HUES6 (cell line): ENCODE data around the gene NUP54.

ENCODE experiments used
- H3K27ac ChIP-seq: 2 replicates; pipeline ENCODE4 v1.7.0; 2013; ENCODE audit warnings: low read depth, mild to moderate bottlenecking, low read length, inconsistent platforms
- H3K27me3 ChIP-seq: 2 replicates; pipeline ENCODE4 v1.6.1; 2013; ENCODE audit warnings: low read length; ENCODE audit not compliant: control insufficient read depth, insufficient read depth
- H3K36me3 ChIP-seq: 2 replicates; pipeline ENCODE4 v1.6.1; 2013; ENCODE audit warnings: low read length; ENCODE audit not compliant: control insufficient read depth, insufficient read depth
- H3K4me1 ChIP-seq: 2 replicates; pipeline ENCODE4 v1.6.1; 2013; ENCODE audit warnings: low read length; ENCODE audit not compliant: control insufficient read depth, insufficient read depth
- H3K4me3 ChIP-seq: 2 replicates; pipeline ENCODE4 v1.5.1; 2013; ENCODE audit warnings: low read depth, low read length
- H3K9ac ChIP-seq: one replicate; pipeline ENCODE4 v1.6.1; 2013; ENCODE audit warnings: mild to moderate bottlenecking, low read length
- H3K9me3 ChIP-seq: 2 replicates; pipeline ENCODE4 v1.6.1; 2013; ENCODE audit warnings: low read depth, low read length; ENCODE audit not compliant: control insufficient read depth, insufficient read depth

NUP54 gene

GRCh38 chr4:76179398-76180318 lies 31.5 kb upstream of the NUP54 start:
- Histone ChIP-seq H3K4me1 (no peaks in the 10 kb centered on the region), H3K27ac (no peak overlapping the region), H3K9ac (no peak overlapping the region), H3K9me3 (no peaks in the 10 kb centered on the region), H3K36me3 (peaks cover 9% of the 10 kb centered on the region; the same call in 1 of the 2 replicates), H3K27me3 (no peaks in the 10 kb centered on the region), H3K4me3 (no peak overlapping the region)

GRCh38 chr4:76178296-76178695 lies 30.1 kb upstream of the NUP54 start:
- Histone ChIP-seq H3K4me3 (no peak overlapping the region), H3K4me1 (no peaks in the 10 kb centered on the region), H3K9me3 (no peaks in the 10 kb centered on the region), H3K9ac (no peak overlapping the region), H3K36me3 (peaks cover 18% of the 10 kb centered on the region), H3K27me3 (no peaks in the 10 kb centered on the region), H3K27ac (no peak overlapping the region)

DNA sequence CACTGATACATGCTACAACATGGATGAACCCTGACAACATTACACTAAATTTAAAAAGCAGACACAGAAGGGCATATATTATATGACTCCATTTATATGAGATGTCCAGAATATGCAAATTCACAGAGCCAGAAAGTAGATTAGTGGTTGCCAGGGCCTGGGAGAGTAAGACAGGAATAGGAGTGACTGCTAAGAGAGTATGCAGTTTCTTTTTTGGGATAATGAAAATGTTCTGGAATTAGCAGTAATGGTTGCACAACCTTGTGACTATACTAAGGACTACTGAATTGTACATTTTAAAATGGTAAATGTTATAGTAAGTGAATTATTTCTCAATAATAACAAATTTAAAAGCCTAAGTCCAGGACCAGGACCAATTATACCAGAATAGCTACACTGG lies 29.5 kb upstream of the NUP54 start:
- H3K27me3 ChIP-seq: no peaks in the 10 kb centered on the region
- no peak overlapping the region for H3K4me3 ChIP-seq
- no peaks in the 10 kb centered on the region for H3K4me1 ChIP-seq
- no peak overlapping the region for H3K27ac ChIP-seq
- no peaks in the 10 kb centered on the region for H3K9me3 ChIP-seq
- peaks cover 18% of the 10 kb centered on the region for H3K36me3 ChIP-seq
- no peak overlapping the region for H3K9ac ChIP-seq

- Histone ChIP-seq H3K4me3 (no peak overlapping the region), H3K9me3 (no peaks in the 10 kb centered on the region), H3K27me3 (no peaks in the 10 kb centered on the region), H3K27ac (no peak overlapping the region), H3K36me3 (peaks cover 18% of the 10 kb centered on the region), H3K4me1 (no peaks in the 10 kb centered on the region), H3K9ac (no peak overlapping the region)
Observed at GRCh38 chr4:76175336-76175735, 27.1 kb upstream of the NUP54 start.

DNA sequence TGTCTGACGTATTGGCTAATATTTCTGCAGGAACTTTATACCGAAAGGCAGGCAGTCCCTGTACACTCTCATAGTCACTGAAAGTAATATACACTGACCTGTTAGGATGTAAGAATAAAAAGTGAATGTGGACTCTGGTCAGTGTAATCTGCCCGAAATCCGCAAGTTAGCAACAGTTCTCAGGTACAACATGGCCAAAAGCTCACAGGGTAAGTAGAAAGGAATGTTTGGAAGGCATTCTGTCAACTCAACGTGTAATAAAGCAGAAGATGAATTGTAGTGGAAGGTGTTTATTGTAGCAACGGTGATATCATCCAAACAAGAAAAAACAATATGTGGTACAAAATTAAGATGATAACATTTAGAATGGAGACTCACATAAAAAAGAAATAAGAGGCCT lies 26.0 kb upstream of the NUP54 start:
- H3K27me3 ChIP-seq: no peaks in the 10 kb centered on the region
- no peak overlapping the region for H3K9ac ChIP-seq

GRCh38 chr4:76168688-76169087 lies 20.5 kb upstream of the NUP54 start:
- Histone ChIP-seq H3K36me3 (peaks cover 34% of the 10 kb centered on the region), H3K4me1 (no peaks in the 10 kb centered on the region), H3K27ac (no peak overlapping the region), H3K9ac (no peak overlapping the region), H3K27me3 (no peaks in the 10 kb centered on the region), H3K4me3 (no peak overlapping the region), H3K9me3 (no peaks in the 10 kb centered on the region)

More for the DNA sequence above, 26.0 kb upstream of the NUP54 start:
- H3K9me3 ChIP-seq: no peaks in the 10 kb centered on the region
- no peaks in the 10 kb centered on the region for H3K4me1 ChIP-seq
- no peak overlapping the region for H3K4me3 ChIP-seq
- peaks cover 26% of the 10 kb centered on the region for H3K36me3 ChIP-seq
- no peak overlapping the region for H3K27ac ChIP-seq

GRCh38 chr4:76166480-76166879 lies 18.3 kb upstream of the NUP54 start:
- Histone ChIP-seq H3K4me3 (no peak overlapping the region), H3K9ac (no peak overlapping the region), H3K27ac (no peak overlapping the region), H3K27me3 (no peaks in the 10 kb centered on the region), H3K9me3 (no peaks in the 10 kb centered on the region), H3K4me1 (no peaks in the 10 kb centered on the region), H3K36me3 (peaks cover 45% of the 10 kb centered on the region)

GRCh38 chr4:76160355-76160754 lies 12.2 kb upstream of the NUP54 start:
- Histone ChIP-seq H3K27me3 (no peaks in the 10 kb centered on the region), H3K4me1 (no peaks in the 10 kb centered on the region; the same call in 1 of the 2 replicates), H3K9me3 (no peaks in the 10 kb centered on the region), H3K36me3 (peaks cover 32% of the 10 kb centered on the region), H3K27ac (no peak overlapping the region), H3K9ac (no peak overlapping the region), H3K4me3 (no peak overlapping the region)

DNA sequence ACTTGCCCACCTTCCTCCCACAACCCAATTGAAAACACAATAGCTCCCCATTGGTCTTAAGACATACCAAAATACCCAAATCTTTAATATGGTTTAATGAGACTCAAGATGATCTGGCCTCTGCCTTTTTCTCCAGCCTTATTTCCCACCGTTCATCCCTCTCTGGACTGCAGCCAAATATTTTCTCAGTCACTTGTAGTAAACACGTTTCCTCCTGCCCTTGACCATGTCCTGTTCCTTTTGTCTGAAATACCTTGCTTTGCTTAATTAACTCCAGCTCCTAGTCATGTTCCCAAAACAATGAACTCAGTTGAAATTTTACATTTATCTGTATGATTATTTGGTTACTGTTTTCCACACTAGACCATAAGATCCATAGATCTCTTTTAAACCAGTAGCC lies 8.4 kb upstream of the NUP54 start:
- Histone ChIP-seq H3K4me1 (no peaks in the 10 kb centered on the region; the same call in 1 of the 2 replicates), H3K9me3 (peaks cover 3% of the 10 kb centered on the region; the same call in 1 of the 2 replicates), H3K4me3 (no peak overlapping the region), H3K27ac (no peak overlapping the region), H3K9ac (no peak overlapping the region), H3K36me3 (peaks cover 14% of the 10 kb centered on the region), H3K27me3 (no peaks in the 10 kb centered on the region)

- H3K9me3 ChIP-seq: peaks cover 3% of the 10 kb centered on the region; the same call in 1 of the 2 replicates
- H3K4me3 ChIP-seq: no peak overlapping the region
- H3K36me3 ChIP-seq: peaks cover 7% of the 10 kb centered on the region
- H3K4me1 ChIP-seq: no peaks in the 10 kb centered on the region; the same call in 1 of the 2 replicates
- H3K9ac ChIP-seq: no peak overlapping the region
- H3K27me3 ChIP-seq: no peaks in the 10 kb centered on the region
- H3K27ac ChIP-seq: no peak overlapping the region
Observed at GRCh38 chr4:76155979-76156378, 7.8 kb upstream of the NUP54 start.

- no peak overlapping the region for H3K4me3 ChIP-seq
- H3K27me3 ChIP-seq: no peaks in the 10 kb centered on the region
- no peaks in the 10 kb centered on the region for H3K36me3 ChIP-seq
- no peak overlapping the region; the same call in 1 of the 2 replicates for H3K27ac ChIP-seq
- no peaks in the 10 kb centered on the region; the same call in 1 of the 2 replicates for H3K4me1 ChIP-seq
- H3K9ac ChIP-seq: no peak overlapping the region
- H3K9me3 ChIP-seq: peaks cover 3% of the 10 kb centered on the region; the same call in 1 of the 2 replicates
Observed at GRCh38 chr4:76153356-76153755, 5.2 kb upstream of the NUP54 start.
